GM12865 (cell line): ENCODE data around the gene ZFYVE28.

Experiments
- DNase-seq: peaks from one replicate; pipeline ENCODE4 v3.0.0; 2010; ENCODE audit warnings: low read depth
- H3K4me3 ChIP-seq: 2 replicates; pipeline ENCODE4 v1.5.1; 2011; ENCODE audit warnings: mild to moderate bottlenecking, low read depth, low read length, control low read depth
- CTCF ChIP-seq: IDR thresholded peaks from 2 replicates; pipeline ENCODE4 v1.5.1; 2011; ENCODE audit warnings: low read length, control low read depth, low read depth, inconsistent platforms; ENCODE audit not compliant: insufficient read depth; ENCODE audit errors: missing control alignments

ZFYVE28 gene

GRCh38 chr4:2245057-2245786 is 173.2 kb downstream of the ZFYVE28 start:
- DNase-seq = peak; percentile 3
- H3K4me3 ChIP-seq = no peak overlapping the region
- no peak for TF ChIP-seq CTCF

GRCh38 chr4:2243681-2244380 is 174.6 kb downstream of the ZFYVE28 start:
- TF ChIP-seq CTCF = peak; percentile 1
- DNase-seq = peak; percentile 29

GRCh38 chr4:2241410-2242353 is 176.8 kb downstream of the ZFYVE28 start, which contains the start of the genes HAUS3 and POLN:
HAUS3 (minus strand) TSS chr4:2242121; CDS start chr4:2240946, 1,175 bp downstream.
POLN (minus strand) TSS chr4:2242121; CDS start chr4:2229231, 12,890 bp downstream.
- peak; percentile 99 for DNase-seq
- peak within 1 kb of the TSS; percentile 92 for H3K4me3 ChIP-seq
- no peak for TF ChIP-seq CTCF

More at GRCh38 chr4:2243681-2244380, 174.6 kb downstream of the ZFYVE28 start:
- no peak overlapping the region for H3K4me3 ChIP-seq

GRCh38 chr4:2241003-2241402 is 177.4 kb downstream of the ZFYVE28 start:
- peak overlapping the region; percentile 92 for H3K4me3 ChIP-seq
- no peak for TF ChIP-seq CTCF
- DNase-seq = no peak

GRCh38 chr4:2236944-2237666 is 181.3 kb downstream of the ZFYVE28 start:
- no peak for TF ChIP-seq CTCF
- DNase-seq = no peak
- H3K4me3 ChIP-seq = no peak overlapping the region

- no peak overlapping the region for H3K4me3 ChIP-seq
- no peak for TF ChIP-seq CTCF
- DNase-seq = no peak
Measured at GRCh38 chr4:2231082-2231481, 187.4 kb downstream of the ZFYVE28 start.
